Measurements from ENCODE around the gene OS9. TPM values are rescaled to one million over a fixed set of nuclear protein-coding genes. Genes with fewer than 3 reads are reported as not detected.
"Not testable (repeated sequence)": the region's sequence is repeated elsewhere in the genome, so short reads cannot be mapped to it uniquely, and the experiment has no call there.

The OS9 gene, protein sequence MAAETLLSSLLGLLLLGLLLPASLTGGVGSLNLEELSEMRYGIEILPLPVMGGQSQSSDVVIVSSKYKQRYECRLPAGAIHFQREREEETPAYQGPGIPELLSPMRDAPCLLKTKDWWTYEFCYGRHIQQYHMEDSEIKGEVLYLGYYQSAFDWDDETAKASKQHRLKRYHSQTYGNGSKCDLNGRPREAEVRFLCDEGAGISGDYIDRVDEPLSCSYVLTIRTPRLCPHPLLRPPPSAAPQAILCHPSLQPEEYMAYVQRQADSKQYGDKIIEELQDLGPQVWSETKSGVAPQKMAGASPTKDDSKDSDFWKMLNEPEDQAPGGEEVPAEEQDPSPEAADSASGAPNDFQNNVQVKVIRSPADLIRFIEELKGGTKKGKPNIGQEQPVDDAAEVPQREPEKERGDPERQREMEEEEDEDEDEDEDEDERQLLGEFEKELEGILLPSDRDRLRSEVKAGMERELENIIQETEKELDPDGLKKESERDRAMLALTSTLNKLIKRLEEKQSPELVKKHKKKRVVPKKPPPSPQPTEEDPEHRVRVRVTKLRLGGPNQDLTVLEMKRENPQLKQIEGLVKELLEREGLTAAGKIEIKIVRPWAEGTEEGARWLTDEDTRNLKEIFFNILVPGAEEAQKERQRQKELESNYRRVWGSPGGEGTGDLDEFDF
- total RNA-seq: 10 to 100 TPM; 53.7 to 59.8 TPM

- H3K27me3 Mint-ChIP-seq: peaks cover 4% of the 10 kb centered on the region
- H3K4me1 Mint-ChIP-seq: no peaks in the 10 kb centered on the region
- H3K9me3 Mint-ChIP-seq: no peaks in the 10 kb centered on the region
- no peak within 1 kb of the TSS for H3K27ac Mint-ChIP-seq
- H3K36me3 Mint-ChIP-seq: peaks cover 7% of the 10 kb centered on the region
- DNase-seq: peak; percentile 92
- no peak within 1 kb of the TSS for H3K4me3 Mint-ChIP-seq
Measured at GRCh38 chr12:57693659-57694458, at the start of gene OS9. Gene OS9, plus strand, starts transcription at chr12:57694132. Its CDS starts 30 bp downstream, at chr12:57694162.

- not testable (repeated sequence) for H3K27me3 Mint-ChIP-seq, H3K9me3 Mint-ChIP-seq, H3K4me1 Mint-ChIP-seq, H3K4me3 Mint-ChIP-seq, DNase-seq, H3K27ac Mint-ChIP-seq, H3K36me3 Mint-ChIP-seq
Measured at GRCh38 chr12:57645990-57646658, 47.8 kb upstream of the OS9 start.

- not testable (repeated sequence) for H3K27me3 Mint-ChIP-seq, H3K9me3 Mint-ChIP-seq, H3K4me1 Mint-ChIP-seq, DNase-seq, H3K4me3 Mint-ChIP-seq, H3K36me3 Mint-ChIP-seq, H3K27ac Mint-ChIP-seq
Measured at GRCh38 chr12:57646659-57647049, 47.3 kb upstream of the OS9 start.

DNA sequence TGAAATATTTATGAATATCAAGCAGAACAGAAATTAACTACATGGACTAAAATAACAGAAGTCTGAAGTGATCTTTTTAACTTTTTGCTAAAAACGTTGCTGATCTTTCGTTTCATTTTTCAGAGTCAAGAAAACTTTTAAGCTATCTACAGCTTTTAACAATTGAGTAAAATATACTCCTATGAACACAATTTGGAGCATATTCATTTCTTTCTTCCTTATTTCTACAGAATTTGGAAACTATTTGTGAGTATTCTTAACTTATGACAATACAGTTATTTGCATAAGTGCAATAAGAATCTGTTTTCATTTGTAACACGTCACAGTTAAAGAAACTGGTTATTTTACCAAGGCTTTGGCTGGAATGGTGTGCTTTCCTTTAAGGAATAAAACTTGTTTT lies 39.9 kb upstream of the OS9 start:
- H3K9me3 Mint-ChIP-seq: peaks cover 1% of the 10 kb centered on the region
- peaks cover 8% of the 10 kb centered on the region for H3K27me3 Mint-ChIP-seq
- no peaks in the 10 kb centered on the region for H3K4me1 Mint-ChIP-seq
- no peak overlapping the region for H3K27ac Mint-ChIP-seq
- H3K4me3 Mint-ChIP-seq: no peak overlapping the region
- no peaks in the 10 kb centered on the region for H3K36me3 Mint-ChIP-seq
- DNase-seq: no peak

DNA sequence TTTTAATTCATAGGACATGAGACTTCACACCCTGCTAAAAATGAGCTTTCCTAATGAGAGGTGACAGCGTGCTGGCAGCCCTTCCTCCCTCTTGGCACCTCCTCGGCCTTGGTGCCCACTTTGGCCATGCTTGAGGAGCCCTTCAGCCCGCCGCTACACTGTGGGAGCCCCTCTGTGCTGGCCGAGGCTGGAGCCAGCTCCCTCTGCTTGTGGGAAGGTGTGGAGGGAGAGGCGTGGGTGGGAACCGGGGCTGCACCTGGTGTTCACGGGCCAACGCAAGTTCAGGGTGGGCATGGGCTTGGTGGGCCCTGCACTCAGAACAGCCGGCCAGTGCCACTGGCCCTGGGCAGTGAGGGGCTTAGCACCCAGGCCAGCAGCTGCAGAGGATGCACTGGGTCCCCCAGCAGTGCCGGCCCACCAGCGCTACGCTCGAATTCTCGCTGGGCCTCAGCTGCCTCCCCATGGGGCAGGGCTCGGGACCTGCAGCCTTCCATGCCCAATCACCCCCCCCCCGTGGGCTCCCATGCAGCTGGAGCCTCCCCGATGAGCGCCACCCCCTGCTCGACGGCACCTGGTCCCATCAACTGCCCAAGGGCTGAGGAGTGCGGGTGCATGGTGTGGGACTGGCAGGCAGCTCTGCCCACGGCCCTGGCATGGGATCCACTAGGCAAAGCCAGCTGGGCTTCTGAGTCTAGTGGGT lies 38.2 kb upstream of the OS9 start:
- no peak overlapping the region for H3K27ac Mint-ChIP-seq
- H3K36me3 Mint-ChIP-seq: no peaks in the 10 kb centered on the region
- no peak for DNase-seq
- H3K9me3 Mint-ChIP-seq: peaks cover 1% of the 10 kb centered on the region
- no peaks in the 10 kb centered on the region for H3K4me1 Mint-ChIP-seq
- no peak overlapping the region for H3K4me3 Mint-ChIP-seq
- H3K27me3 Mint-ChIP-seq: peaks cover 9% of the 10 kb centered on the region

- H3K36me3 Mint-ChIP-seq, H3K4me3 Mint-ChIP-seq, H3K27me3 Mint-ChIP-seq, DNase-seq, H3K9me3 Mint-ChIP-seq, H3K27ac Mint-ChIP-seq, H3K4me1 Mint-ChIP-seq: not testable (repeated sequence)
Measured at GRCh38 chr12:57656408-57656807, 37.5 kb upstream of the OS9 start.

DNA sequence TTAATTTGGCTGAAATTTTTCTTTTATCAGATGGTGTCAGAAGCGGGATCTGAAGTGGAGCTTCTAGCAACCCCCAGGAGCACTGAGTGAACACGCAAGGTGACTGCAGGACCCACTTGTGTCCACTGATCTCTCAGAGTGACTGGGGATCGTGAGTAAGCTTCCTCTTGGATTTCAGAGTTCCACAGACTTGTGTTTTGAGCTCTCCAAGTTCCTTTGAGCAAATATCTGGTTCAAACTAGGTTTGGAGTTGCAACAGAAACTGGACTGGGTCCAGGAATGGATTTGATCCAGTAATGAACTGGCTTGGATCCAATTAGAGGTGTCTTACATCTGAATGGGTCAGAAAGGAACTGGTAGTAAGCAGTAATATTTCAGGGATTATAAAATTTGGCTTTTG lies 36.2 kb upstream of the OS9 start:
- H3K36me3 Mint-ChIP-seq: no peaks in the 10 kb centered on the region
- H3K4me1 Mint-ChIP-seq: no peaks in the 10 kb centered on the region
- no peak overlapping the region for H3K27ac Mint-ChIP-seq
- no peak for DNase-seq
- H3K9me3 Mint-ChIP-seq: peaks cover 1% of the 10 kb centered on the region
- H3K27me3 Mint-ChIP-seq: peaks cover 9% of the 10 kb centered on the region
- H3K4me3 Mint-ChIP-seq: no peak overlapping the region

GRCh38 chr12:57658890-57659289 lies 35.0 kb upstream of the OS9 start:
- Mint-ChIP-seq H3K36me3 (no peaks in the 10 kb centered on the region), H3K4me1 (no peaks in the 10 kb centered on the region), H3K27ac (no peak overlapping the region), H3K9me3 (no peaks in the 10 kb centered on the region), H3K27me3 (peaks cover 9% of the 10 kb centered on the region), H3K4me3 (no peak overlapping the region)
- no peak for DNase-seq

DNA sequence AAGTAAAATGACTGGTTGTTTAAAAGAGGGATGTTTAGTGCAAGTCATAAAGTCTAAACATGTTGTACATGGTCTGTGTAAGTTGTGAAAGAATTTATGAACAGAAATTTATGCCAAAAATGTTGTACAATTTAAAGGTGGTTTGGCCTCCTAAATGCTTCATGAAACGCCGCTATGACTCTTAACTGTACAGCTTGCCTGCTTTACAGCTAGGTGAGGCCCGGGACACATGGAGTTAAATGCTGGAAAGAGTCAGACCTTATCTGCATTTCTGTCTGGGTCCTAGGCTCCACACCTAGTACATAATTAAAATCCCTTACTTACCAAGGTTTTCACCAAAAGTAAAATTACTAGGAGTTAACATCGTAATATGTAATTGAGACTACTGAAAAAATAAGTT lies 32.6 kb upstream of the OS9 start:
- Mint-ChIP-seq H3K4me1 (no peaks in the 10 kb centered on the region), H3K9me3 (no peaks in the 10 kb centered on the region), H3K27me3 (peaks cover 9% of the 10 kb centered on the region), H3K27ac (no peak overlapping the region), H3K36me3 (no peaks in the 10 kb centered on the region), H3K4me3 (no peak overlapping the region)
- no peak for DNase-seq

- not testable (repeated sequence) for H3K4me1 Mint-ChIP-seq, H3K4me3 Mint-ChIP-seq, H3K27ac Mint-ChIP-seq, H3K27me3 Mint-ChIP-seq, DNase-seq, H3K36me3 Mint-ChIP-seq, H3K9me3 Mint-ChIP-seq
Measured at GRCh38 chr12:57665066-57665820, 28.7 kb upstream of the OS9 start.

- DNase-seq: no peak
- Mint-ChIP-seq H3K27ac (no peak overlapping the region), H3K27me3 (no peaks in the 10 kb centered on the region), H3K36me3 (no peaks in the 10 kb centered on the region), H3K9me3 (no peaks in the 10 kb centered on the region), H3K4me1 (no peaks in the 10 kb centered on the region), H3K4me3 (no peak overlapping the region)
Measured at GRCh38 chr12:57666897-57667296, 27.0 kb upstream of the OS9 start.

- H3K9me3 Mint-ChIP-seq, H3K27ac Mint-ChIP-seq, H3K4me1 Mint-ChIP-seq, H3K27me3 Mint-ChIP-seq, DNase-seq, H3K36me3 Mint-ChIP-seq, H3K4me3 Mint-ChIP-seq: not testable (repeated sequence)
Measured at GRCh38 chr12:57669691-57670090, 24.2 kb upstream of the OS9 start.

DNA sequence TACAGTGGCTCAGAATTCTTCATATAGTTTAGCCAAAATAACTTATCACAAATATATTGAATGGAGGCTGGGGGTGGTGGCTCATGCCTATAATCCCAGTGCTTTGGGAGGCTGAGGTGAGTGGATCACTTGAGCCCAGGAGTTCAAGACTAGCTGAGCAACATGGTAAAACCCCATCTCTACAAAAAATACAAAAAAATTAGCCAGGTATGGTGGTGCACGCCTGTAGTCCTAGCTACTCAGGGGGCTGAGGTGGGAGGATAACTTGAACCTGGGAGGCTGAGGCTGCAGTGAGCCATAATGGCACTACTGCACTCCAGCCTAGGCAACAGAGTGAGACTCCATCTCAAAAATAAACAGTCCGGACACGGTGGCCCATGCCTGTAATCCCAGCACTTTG lies 22.1 kb upstream of the OS9 start:
- not testable (repeated sequence) for H3K36me3 Mint-ChIP-seq, DNase-seq, H3K4me1 Mint-ChIP-seq, H3K9me3 Mint-ChIP-seq, H3K27me3 Mint-ChIP-seq, H3K4me3 Mint-ChIP-seq, H3K27ac Mint-ChIP-seq

GRCh38 chr12:57672801-57673200 lies 21.1 kb upstream of the OS9 start:
- no peak for DNase-seq
- H3K27me3 Mint-ChIP-seq: no peaks in the 10 kb centered on the region
- H3K4me3 Mint-ChIP-seq: no peak overlapping the region
- H3K36me3 Mint-ChIP-seq: no peaks in the 10 kb centered on the region
- no peak overlapping the region for H3K27ac Mint-ChIP-seq
- H3K9me3 Mint-ChIP-seq: no peaks in the 10 kb centered on the region
- H3K4me1 Mint-ChIP-seq: no peaks in the 10 kb centered on the region
